ENCODE results near the gene KCNMB2.

Gene KCNMB2

DNA sequence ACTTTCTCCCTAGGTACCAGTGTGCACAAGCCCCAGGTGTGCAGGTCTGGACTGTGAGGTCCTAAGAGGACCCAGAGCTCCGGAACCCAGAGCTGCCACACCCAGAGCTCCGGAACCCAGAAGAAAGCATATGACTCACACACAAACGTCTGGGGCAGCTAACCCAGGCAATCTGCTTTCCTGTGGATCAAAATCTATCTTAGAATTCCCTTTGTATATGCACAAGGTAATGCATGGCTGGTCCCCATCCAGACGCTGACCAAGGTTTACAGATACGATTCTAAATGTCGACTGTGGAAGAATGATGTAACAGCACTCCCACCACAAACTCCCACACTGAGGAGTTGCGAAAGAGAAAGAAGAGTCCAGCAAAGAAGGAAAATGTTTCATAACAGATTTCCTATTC is 15.7 kb downstream of the KCNMB2 start:
- no peak for TF ChIP-seq CTCF (IDR thresholded peaks at IDR 0.05; ENCODE audit: control insufficient read depth, extremely low read depth, insufficient read depth)
- no peak overlapping the region for H3K4me3 ChIP-seq (ENCODE audit: low read depth, low read length)
- DNase-seq (ENCODE audit: low read depth): no peak

DNA sequence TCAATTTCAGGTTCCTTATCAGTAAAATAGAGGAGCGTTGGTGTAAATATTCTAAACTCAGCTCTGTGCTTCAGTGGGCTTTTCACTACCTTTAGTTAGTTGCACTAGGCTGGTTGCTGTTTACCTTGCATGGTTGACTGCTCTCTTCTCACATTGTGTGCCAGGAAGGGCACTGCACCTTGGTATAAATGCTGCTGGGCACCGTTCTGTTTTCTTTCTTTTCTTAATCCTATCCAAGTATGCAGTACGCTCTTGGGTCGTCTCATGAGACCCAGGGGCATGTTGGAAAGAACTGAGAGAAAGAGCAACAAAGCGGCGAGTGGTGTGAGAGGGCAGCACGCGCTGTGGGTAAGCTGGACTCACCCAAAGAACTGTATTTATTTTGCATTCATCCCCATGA is 22.4 kb downstream of the KCNMB2 start:
- H3K4me3 ChIP-seq (ENCODE audit: low read depth, low read length): no peak overlapping the region
- no peak for TF ChIP-seq CTCF (IDR thresholded peaks at IDR 0.05; ENCODE audit: control insufficient read depth, extremely low read depth, insufficient read depth)
- no peak for DNase-seq (ENCODE audit: low read depth)

DNA sequence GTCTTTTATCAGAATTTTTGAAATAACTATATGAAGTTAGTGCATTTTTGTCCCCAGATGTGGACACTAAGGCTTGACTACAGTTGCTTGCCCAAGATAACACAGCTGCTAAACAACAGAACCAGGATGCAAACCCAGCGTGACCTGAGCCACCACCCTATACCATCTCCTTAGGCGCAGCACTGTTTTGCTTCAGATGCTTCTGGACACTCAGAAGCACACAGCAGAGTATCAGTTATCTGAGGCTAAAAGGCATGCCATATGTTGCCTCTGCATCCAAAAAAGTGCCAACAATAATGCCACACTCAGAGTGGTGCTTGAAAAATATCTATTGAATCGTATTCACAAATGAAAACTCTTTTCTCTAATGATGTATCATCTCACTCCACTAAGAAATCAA is 24.5 kb downstream of the KCNMB2 start:
- DNase-seq (ENCODE audit: low read depth): no peak
- no peak for TF ChIP-seq CTCF (IDR thresholded peaks at IDR 0.05; ENCODE audit: control insufficient read depth, extremely low read depth, insufficient read depth)
- H3K4me3 ChIP-seq (ENCODE audit: low read depth, low read length): no peak overlapping the region

GRCh38 chr3:178561239-178561638 is 25.0 kb downstream of the KCNMB2 start:
- no peak overlapping the region for H3K4me3 ChIP-seq (ENCODE audit: low read depth, low read length)
- no peak for DNase-seq (ENCODE audit: low read depth)
- TF ChIP-seq CTCF (IDR thresholded peaks at IDR 0.05; ENCODE audit: control insufficient read depth, extremely low read depth, insufficient read depth): no peak

GRCh38 chr3:178562143-178562946 is 26.1 kb downstream of the KCNMB2 start:
- H3K4me3 ChIP-seq (ENCODE audit: low read depth, low read length): no peak overlapping the region
- DNase-seq (ENCODE audit: low read depth): no peak
- TF ChIP-seq CTCF (IDR thresholded peaks at IDR 0.05; ENCODE audit: control insufficient read depth, extremely low read depth, insufficient read depth): no peak

DNA sequence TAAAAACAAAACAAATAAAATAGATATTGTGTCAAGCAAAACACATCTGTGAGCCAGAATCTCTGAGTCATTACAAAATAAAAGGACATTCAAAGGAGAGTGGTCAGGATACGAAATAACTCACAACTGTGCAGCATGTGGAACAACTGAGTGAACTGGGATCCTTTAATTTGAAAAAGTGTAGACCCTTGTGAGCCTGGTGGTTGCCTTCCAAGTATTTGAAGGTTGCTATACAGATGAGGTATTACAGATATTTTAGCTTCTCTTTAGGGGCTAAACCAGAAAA is 26.7 kb downstream of the KCNMB2 start:
- DNase-seq (ENCODE audit: low read depth): no peak
- no peak overlapping the region for H3K4me3 ChIP-seq (ENCODE audit: low read depth, low read length)
- no peak for TF ChIP-seq CTCF (IDR thresholded peaks at IDR 0.05; ENCODE audit: control insufficient read depth, extremely low read depth, insufficient read depth)

GRCh38 chr3:178567611-178568010 is 31.4 kb downstream of the KCNMB2 start:
- H3K4me3 ChIP-seq (ENCODE audit: low read depth, low read length): no peak overlapping the region
- no peak for TF ChIP-seq CTCF (IDR thresholded peaks at IDR 0.05; ENCODE audit: control insufficient read depth, extremely low read depth, insufficient read depth)
- DNase-seq (ENCODE audit: low read depth): no peak
